ENCODE results near the gene OCRL.
A peak's percentile ranks its signal among the peaks of the same experiment; 100 is the strongest.

OCRL gene

DNA sequence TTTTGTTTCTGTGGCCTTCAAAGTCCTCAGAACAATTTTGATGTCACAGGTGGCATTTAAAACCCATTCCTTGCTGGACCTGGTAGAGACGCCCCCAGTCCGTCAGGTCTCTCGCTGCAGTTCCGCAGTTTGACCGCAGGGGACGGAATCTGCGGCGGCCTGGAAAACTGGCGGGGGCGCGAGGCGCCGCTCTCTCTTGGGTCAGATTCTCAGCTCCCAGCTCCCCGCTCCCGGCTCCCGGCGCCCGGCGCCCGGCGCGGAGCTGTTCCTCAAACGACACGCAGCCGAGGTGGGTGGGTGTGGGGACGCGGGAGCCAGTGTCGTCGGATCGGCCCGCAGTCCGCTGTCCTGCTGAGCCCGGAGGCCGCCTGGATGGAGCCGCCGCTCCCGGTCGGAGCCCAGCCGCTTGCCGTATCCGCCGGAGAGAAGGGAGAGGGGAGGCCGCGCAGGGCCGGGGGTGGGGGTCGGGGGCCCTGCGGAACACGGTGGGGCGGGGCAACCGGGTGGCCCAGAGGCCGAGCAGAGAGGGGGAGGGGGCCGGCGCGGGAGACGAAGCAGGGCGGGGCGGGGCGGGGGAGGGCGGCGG, at the start of gene OCRL:
Gene OCRL, plus strand, starts transcription at position 192 of the 586 bp plus-strand sequence. Its CDS starts 181 bp downstream, at position 373.
- DNase-seq = peak; percentile 30

DNA sequence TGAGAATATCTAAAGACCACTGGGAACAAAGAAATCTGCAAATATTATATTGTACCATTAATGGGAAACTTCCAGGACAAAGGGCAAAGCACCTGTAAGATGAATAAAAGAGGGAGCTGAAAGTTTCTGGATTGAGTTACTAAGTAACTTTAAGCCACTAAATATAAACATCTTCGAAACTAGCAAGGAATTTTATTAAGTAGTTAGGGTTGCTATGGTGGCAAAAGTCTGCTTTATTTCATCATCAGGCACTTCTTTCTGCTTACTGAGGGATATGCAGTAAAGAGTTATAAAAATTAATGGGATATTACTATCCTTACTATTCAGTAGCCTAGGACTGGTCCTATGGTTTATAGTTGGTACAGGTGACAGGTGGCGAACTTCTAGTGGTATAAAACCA, 49.7 kb upstream of the OCRL start:
- no peak for DNase-seq

DNA sequence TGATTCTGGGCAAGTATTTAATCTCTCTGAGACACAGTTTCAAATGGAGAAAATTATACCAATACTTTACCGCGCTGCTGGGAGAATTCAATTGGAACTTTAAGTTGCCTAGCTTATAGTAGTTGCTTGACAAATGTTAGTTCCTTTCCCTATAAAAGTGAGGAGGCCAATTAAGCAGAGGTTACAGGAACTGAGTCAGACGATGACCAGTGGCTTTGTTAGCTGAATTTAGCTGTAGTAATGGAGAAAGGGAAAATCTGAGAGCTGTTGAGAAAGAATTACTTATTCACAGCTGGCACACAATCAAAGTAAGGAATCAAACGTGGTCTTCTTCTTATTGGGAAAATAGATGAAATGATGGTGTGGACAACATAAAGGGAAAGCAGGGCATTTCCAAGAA, 46.4 kb upstream of the OCRL start:
- DNase-seq = no peak

DNA sequence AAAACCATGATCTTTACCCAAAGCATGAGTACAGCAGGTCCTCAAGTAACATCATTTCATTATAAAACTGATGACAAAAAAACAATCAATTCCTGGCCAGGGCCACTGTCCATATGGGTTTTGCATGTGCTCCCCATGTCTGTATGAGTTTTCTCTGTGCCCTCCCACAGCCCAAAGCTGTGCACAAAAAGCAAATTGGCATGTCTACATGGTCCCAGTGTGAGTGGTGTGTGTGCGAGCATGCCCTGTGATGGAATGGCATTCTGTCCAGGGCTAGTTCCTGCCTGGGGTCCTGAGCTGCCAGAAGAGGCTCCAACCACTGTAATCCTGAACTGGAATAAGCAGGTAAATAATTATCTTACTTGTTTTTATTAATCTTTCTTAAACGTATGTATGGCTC, 45.2 kb upstream of the OCRL start:
- no peak for DNase-seq

DNA sequence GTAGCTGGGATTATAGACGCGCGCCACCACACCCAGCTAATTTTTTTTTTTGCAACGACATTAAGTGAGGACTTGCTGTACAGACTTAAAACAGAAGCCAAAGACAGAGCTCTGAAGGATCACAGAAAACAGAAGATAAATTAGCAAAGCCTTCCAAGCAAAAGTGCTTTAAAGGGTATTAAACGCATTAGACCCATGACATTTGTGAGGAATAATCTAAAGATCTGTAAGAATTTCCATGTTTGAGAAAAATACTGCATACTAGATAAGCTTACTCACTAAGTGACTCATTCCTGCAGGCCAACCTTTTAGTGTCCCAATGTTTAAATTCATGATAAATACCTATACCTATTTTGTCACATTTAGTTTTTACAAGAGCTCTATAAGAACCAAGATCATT, 44.2 kb upstream of the OCRL start:
- DNase-seq = no peak

DNA sequence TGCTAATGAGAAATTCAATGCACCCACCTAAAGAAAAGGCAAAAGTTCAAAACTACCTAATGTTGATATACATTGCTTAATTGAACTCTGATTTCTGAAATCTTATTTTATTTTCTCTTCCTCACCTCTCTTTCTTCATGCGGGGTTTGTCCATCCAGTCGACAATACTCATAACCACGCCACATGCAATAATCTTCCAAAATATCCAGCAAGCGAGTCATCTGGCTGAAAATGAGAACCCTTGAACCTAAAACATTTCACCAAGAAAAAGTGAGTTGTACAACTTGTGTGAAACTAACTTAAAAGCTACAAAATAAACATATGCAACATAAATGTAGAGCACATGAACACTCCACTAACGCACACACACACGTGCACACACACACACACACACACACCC, 43.4 kb upstream of the OCRL start:
- DNase-seq = no peak

DNA sequence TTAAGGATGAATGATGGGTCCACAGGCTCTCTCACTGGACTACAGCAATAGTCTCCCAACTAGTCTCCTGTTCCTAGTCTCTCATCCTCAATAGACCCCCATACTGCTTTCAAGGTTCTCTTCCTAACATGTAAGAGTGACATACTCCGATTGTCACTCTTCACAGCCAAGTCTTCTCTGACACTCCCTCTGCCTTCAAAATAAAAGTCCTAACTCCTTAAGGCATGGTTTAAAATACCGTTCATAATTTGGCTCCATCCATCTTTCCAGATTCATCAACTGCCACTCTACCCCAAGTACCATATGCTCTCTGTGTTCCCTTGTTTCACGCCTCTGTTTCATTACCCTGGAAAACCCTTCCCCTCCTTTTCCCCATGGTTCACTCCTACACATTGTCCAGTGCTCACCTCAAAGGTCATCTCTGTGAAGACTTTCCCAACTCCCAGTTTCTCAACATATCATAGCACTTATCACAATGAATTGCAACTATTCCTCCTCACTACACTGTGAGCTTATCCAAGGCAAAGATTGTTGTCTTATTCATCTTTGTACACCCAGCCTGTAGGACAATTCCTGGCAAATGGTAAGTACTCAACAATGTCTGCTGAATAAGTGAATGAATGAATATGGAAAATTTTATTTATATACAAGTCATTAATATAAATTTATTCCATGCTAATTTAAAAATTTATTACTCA, 42.8 kb upstream of the OCRL start:
- DNase-seq = no peak

DNA sequence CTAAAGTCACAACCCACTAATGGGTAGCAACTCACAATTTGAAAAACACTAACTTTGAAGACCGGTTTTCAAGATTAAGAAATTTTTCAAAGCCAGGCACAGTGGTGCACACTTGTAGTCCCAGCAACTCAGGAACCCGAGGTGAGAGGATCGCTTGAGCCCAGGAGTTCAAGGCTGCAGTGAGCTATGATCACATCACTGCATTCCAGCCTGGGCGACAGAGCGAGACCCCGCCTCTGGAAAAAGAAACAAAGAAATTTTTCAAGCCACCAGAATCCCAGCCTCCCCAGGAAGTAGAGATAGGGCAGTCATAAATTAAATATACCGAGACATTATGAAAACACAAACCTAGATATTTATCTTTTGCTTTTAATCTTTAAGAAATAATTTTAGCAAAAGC, 29.7 kb upstream of the OCRL start:
- no peak for DNase-seq

DNA sequence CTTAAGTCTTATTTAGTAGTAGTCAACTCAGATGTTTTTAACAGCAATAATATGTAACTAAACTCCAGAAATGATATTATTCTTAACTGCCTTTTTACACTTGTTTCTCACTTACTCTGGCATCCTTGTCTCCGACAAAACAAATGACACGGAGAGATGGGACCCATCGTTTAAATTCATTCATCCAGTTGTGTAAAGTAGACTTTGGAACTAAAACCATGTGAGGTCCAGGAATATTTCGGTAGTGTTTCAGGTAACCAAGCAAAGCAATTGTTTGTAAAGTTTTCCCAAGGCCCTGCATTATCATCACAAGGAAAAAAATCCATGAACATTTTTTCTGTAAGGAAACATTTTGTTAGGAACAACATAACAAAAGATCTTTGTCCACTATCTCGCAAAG, 28.4 kb upstream of the OCRL start:
- DNase-seq = no peak

DNA sequence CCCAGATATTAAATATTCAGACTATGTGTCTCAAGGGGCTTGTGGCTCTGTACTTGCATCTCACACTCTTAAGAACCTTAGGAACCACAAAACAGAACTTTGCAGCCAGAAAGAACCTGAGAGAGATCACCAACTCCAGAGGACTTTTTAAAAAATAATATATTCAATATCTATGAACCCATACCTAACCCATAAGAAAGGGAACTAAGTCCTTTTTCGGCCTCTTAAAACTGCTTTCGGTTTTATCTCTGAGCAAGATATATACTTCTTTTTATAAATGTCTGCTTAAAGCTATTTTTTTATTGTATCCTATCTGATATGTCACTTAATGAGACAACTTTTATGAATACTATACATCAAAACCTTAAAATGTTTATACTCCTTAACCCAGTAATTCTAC, 27.6 kb upstream of the OCRL start:
- DNase-seq = no peak

DNA sequence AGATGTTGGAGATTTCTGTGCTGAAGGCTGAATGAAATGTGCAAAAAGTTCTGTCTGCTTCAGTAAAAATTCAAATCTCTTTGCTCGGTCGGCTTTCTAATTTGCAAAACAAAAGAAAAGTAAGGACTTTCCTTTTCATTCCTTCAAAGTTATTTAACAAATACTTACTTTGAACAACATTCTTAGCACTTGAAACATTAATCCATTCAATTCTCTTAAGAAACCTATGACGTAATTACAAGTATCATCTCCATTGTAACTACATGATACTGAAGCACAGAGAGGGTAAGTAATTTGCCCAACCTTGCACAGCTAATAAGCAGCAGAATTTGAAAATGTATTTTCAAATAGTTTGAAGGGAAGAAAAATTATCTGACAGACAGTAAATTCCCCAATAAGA, 23.7 kb upstream of the OCRL start:
- no peak for DNase-seq

DNA sequence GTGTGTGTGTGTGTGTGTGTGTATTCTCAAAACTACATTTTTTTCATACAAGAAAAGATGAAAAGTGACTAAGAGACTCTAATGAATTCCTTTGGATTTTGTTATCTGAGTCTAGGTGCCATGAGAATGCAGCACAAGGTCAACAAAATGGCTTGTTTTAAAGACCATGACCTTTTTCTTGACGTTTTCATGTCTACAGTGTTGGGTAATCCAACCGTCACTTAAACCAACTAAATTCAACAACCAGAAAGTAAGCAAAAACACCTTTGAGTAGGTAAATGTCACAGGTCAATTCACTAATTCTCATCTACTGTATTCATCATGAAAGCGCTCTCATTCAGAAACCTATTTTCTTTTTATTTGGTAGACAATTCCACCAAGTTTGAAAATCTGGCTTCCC, 19.9 kb upstream of the OCRL start:
- DNase-seq = no peak

DNA sequence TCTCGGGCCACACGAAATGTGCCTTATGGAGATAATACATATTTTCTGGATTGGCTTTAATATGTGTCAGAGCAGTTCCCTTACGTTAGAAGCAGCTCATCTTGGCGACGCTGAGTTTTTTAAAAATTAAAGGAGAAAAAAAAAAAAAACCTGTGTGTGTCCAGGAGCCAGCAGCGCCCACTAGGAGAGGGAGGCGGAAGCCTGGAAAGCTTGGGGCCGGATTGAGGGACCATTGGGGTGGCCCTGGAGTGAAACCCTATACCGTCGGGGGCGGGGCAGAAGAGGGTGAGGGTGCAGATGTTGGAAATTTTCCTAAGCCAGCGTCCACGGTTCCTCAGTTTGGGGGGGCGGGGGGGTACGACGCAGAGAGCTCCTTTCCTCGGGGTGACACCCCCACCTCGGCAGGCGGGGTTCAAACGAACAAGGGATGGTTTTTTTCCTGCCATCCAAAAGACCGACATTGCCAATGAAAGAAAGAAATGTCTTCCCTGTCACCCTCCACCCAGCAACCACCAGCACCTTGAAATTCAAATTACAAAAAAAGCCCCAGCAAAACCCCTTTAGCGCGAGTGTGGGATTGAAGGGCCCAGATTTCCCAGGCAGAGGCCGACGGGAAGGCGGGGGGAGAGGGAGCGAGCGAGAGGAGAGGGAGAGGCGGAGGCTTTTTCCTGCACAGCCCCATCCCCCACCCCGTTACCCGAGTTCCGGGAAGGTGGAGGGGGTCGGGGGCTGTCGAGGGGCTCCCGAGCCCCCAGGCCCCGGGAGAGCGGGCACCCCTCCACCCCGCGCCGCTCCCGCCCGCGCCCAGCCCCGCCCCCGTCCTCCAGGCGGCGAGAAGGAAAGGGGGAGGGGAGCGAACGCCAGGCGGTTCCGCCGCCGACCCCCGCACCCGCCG, 17.6 kb upstream of the OCRL start:
- no peak for DNase-seq

DNA sequence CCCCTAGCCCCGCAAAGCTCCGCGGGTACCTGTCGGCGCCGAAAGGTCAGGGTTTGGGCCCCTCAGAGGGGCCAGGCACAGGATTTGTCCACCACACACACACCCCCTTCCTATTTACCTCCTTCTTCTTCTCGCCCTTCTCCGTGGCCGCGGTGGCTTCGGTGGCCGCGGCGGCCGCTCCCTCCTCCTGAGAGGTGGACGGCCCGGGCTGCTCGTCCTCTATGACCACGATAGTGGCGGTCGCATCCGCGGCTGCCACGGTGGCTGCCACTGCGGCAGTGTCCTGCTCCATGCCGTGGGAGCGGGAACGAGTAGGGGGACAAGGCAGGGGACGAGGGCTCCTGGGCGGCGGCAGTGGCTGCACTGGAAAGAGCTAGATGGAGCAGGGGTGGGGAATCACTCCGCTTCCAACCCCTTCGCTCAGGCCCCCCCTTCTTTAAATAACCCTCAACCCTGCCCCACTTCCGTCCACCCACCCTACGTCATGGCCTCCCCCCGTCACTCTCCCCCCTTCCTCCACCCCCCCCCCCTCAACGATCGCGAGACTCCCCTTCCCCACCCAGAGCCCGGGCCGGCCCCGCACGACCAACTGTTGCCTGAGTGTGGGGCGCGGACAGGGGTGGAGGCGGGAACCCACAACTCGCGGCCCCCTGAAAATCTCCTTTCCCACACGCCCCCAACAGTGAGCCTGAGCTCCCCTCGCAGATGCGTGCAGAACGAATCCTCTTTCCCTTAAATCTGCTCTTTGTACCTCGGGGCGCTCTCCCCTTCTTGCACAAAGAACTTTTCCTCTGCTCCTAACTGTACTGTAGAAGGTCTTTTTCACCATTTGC, 16.8 kb upstream of the OCRL start, which contains the start of gene SMARCA1:
Gene SMARCA1, minus strand, starts transcription at position 412 of the 833 bp plus-strand sequence. Its CDS starts 120 bp downstream, at position 292.
- peak; percentile 3 for DNase-seq

DNA sequence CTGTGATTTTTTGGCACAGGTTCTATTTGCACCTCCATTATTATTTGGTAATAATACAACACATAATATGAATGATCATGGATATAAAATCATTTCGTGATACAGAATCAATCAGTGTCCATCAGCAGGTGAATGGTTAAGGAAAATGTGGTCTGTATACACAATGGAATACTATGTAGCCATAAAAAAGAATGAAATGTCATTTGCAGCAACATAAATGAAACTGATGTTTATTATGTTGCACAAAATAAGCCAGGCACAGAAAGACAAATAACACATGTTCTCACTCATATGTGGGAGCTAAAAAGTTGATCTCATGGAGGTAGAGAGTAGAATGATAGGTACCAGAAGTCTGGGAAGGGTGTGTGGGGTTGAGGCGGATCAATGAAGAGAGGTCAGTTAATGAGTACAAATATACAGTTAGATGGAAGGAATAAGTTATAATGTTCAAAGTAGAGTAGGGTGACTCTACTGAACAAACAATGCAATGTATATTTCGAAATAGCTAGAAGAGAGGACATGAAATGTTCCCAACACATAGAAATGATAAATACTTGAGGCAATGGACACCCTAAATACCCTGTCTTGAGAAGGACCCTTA, 15.7 kb upstream of the OCRL start:
- DNase-seq = no peak

DNA sequence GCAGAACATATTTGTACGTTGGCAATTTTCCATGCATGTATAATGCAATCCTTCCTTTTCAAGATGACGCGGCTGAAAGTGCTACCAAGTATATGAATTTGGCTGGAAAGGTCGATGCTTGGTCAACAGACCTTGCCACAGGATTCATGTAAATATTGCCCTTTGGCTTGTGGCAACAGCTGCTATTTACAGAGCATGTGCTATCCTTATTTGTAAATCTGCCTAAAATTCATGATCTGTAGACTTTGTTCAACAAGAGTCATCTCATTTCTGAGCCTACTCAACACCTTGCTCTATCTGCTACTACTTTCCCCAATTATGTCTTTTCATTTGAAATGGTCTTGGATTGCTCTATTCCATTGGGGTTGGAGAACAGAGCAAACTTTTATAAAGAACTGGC, 14.9 kb upstream of the OCRL start:
- no peak for DNase-seq

DNA sequence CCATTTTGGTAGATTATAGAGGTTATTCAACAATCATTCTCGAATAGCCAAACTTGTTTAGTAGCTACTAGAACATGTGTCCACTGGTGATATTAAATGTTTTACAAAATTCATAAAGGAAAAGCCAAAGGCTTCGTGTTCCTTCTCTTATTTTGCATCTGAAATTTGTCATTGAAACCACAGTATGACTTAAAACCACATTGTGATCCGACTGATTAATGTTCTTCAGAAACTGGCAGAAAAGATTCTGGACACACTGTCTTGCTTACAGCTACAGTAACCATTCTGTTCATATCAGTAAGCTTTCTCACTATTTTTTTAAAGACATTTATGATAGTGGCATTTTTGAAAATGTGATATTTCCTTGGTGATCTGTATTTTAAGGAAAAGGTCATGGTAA, 14.2 kb upstream of the OCRL start:
- DNase-seq = no peak

DNA sequence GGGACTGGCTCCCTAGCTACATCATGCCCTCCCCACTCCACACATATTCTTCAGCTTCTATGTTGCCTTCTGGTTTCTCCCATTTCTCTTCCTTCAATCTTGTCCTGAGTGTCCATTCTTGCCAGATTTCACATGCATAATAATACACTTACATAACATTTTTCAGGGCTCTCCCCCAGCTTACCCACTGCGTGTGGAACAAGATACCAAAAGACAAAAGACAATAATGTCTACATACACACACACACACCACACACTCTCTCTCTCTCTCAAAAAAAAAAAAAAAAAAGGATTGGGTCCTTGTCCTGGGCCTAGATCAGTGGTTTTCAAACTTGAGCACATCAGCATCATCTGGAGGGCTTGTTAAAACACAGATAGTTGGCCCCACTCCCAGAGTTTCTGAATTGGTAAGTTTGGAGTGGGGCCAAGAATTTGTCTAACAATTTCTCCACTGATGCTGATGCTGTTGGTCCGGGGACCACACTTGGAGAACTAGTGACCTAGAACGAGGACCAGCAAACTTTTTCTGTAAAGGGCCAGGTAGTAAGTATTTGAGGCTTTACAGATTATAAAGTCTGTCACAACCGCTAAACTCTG, 10.3 kb upstream of the OCRL start:
- DNase-seq = no peak

DNA sequence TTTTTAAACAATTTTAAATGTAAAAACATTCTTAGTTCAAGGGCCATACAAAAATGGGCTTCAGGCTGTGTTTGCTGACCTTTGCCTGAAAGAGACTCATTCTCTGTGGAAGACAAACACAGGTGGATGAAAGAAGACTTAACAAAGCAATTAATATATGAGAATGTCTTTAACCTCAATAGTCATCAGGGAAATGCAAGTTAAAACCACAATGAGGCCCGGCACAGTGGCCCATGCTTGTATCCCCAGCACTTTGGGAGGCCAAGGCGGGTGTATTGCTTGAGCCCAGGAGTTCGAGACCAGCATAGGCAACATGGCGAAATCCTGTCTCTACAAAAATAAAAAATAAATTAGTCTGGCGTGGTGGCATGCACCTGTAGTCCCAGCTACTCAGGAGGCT, 9.6 kb upstream of the OCRL start:
- DNase-seq = no peak

DNA sequence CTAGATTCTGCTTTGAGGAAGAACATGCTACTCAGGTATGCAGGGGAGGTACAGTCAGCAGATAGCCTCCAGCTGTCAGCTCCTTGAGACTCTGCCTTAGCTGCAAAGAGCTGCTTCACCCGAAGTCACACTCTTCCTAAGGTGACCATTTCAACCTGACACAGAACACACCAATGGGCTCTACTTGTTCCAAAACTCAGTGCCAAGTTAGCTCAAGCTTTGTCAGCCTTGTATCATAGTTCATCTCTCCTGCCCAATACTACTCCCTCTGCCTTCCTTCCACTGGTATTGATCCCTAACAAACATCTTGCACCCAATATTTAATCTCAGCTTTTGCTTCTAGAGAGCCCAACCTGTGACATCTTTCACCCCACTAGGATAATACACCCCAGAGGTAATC, 8.9 kb upstream of the OCRL start:
- DNase-seq = no peak

DNA sequence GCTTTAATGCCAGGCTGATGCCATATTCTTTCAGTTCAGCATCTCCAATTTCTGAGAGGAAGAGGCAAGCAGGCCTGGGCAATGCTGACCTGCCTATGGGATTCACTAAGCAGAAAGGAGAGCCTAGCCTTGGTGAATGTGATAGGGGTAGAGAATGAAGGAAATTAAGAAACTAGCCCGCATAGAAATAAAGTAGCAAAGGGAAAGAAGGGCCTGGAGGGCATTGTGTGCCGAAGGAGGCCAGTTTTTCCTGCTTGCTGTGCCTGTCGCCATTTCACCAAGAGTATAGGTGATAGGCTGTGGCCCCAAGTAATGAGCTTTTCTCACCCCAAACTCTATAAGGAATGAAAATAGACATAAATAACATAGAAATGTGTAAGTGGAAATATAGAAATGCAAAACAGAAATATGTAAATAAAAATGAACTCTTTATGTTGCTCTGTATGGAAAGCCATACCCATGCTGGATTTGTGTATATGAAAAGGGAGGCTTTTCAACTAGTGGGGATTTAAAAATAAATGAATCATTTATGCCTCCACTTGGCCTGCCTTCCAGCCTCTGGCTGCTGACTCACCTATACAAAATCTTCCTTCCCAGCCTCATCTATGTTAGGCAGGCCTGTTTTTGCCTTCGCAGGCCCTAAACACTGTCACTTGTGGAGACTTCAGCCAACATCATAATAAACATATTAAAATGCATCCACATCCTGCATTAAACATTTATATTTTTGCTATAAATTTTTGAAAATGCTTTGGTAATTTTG, 5.1 kb upstream of the OCRL start:
- DNase-seq = no peak
